Measurements from ENCODE around the gene PNPLA5. TPM values are rescaled to one million over a fixed set of nuclear protein-coding genes. Genes with fewer than 3 reads are reported as not detected.

Gene PNPLA5
- polyA plus RNA-seq, 1 donor, result not detected

- no peak for DNase-seq
- no peaks in the 10 kb centered on the region for H3K4me1 ChIP-seq (ENCODE audit: control insufficient read depth, insufficient read depth, low read length)
- no peaks in the 10 kb centered on the region for H3K36me3 ChIP-seq (ENCODE audit: control insufficient read depth, insufficient read depth, low read length)
- H3K27ac ChIP-seq (ENCODE audit: low read length), result no peak overlapping the region
- H3K27me3 ChIP-seq (ENCODE audit: control insufficient read depth, insufficient read depth, low read length), result no peaks in the 10 kb centered on the region
- 40% methylated on average over 1 of the region's 33 CpGs for WGBS (ENCODE audit: insufficient coverage, low lambda C conversion rate)
- H3K4me3 ChIP-seq (ENCODE audit: low read length), result no peak overlapping the region
- H3K9me3 ChIP-seq (ENCODE audit: control insufficient read depth, low read depth, low read length), result no peaks in the 10 kb centered on the region
These were observed 61.6 kb downstream of the PNPLA5 start for GRCh38 chr22:43829904-43830851.

Other genes starting within 250 kb of the PNPLA5 start
- gene EFCAB6, start 79.7 kb downstream of the PNPLA5 start, polyA plus RNA-seq, result 1.5 TPM
- 5.0 TPM for gene SULT4A1, start 29.5 kb downstream of the PNPLA5 start, polyA plus RNA-seq
- 1.3 TPM for gene PNPLA3, start 31.8 kb upstream of the PNPLA5 start, polyA plus RNA-seq
- 51.5 TPM for gene SAMM50, start 63.4 kb upstream of the PNPLA5 start, polyA plus RNA-seq
- 10.9 TPM for gene PARVB, start 132.3 kb upstream of the PNPLA5 start, polyA plus RNA-seq

Data from large intestine (tissue), 3 donors.